PC-3 (cell line): ENCODE measurements around the gene GBP1. TPM values are rescaled to one million over a fixed set of nuclear protein-coding genes. Genes with fewer than 3 reads are reported as not detected.

Experiments
- ATAC-seq: fragments of 200-7000 bp; cut with Tn5 transposase; 2 replicates; pipeline ENCODE4 v1.9.1; 2020; ENCODE audit warnings: mild to moderate bottlenecking, moderate library complexity
- BruUV-seq: library from RNA; stranded (reverse); fragments of 400-500 nt; replicated peaks from 2 replicates; lab custom pipeline; 2021; lab: Mats Ljungman, UMichigan
- CTCF ChIA-PET: fragments of 300-600 bp; sonication (Branson Sonifier 250); formaldehyde crosslinking; loops from one replicate; lab custom pipeline; 2022; ENCODE audit warnings: antibody characterized with exemption; lab: Charles Lee
- POLR2A ChIA-PET: fragments of 300-600 bp; sonication (Branson Sonifier 250); formaldehyde crosslinking; loops from one replicate; lab custom pipeline; 2022; ENCODE audit warnings: antibody characterized with exemption; ENCODE audit not compliant: unreplicated experiment; lab: Charles Lee
- DNase-seq: peaks from one replicate; pipeline ENCODE4 v3.0.0-alpha.2; 2015
- H2AFZ ChIP-seq: fragments of 300-600 bp; sonication (generic); 2 replicates; pipeline ENCODE4 v1.6.0; 2016; ENCODE audit warnings: antibody characterized with exemption, low read length
- H3F3A ChIP-seq: fragments of 300-600 bp; sonication (generic); one replicate; pipeline ENCODE4 v1.6.0; 2017; ENCODE audit warnings: antibody characterized with exemption, low read length, control low read depth, mild to moderate bottlenecking; ENCODE audit not compliant: unreplicated experiment
- H3K27ac ChIP-seq: fragments of 300-600 bp; sonication (generic); 2 replicates; pipeline ENCODE4 v1.5.1; 2016; ENCODE audit warnings: mild to moderate bottlenecking, low read length
- H3K27me3 ChIP-seq: fragments of 300-600 bp; sonication (generic); 2 replicates; pipeline ENCODE4 v1.6.1; 2016; ENCODE audit warnings: low read length, mixed read lengths
- H3K36me3 ChIP-seq: fragments of 300-600 bp; sonication (generic); 2 replicates; pipeline ENCODE4 v1.6.1; 2016; ENCODE audit warnings: low read depth, mixed run types, low read length, mixed read lengths
- H3K4me1 ChIP-seq: fragments of 300-600 bp; sonication (generic); 2 replicates; pipeline ENCODE4 v1.5.1; 2016; ENCODE audit warnings: low read length; ENCODE audit not compliant: insufficient read depth
- H3K4me2 ChIP-seq: fragments of 300-600 bp; sonication (generic); 2 replicates; pipeline ENCODE4 v1.6.0; 2016; ENCODE audit warnings: low read length
- H3K4me3 ChIP-seq: fragments of 300-600 bp; sonication (generic); 2 replicates; pipeline ENCODE4 v1.5.1; 2016; ENCODE audit warnings: mild to moderate bottlenecking, low read length, mixed read lengths
- H3K79me2 ChIP-seq: fragments of 300-600 bp; sonication (generic); 2 replicates; pipeline ENCODE4 v1.6.1; 2017; ENCODE audit warnings: low read length, mixed read lengths
- H3K9ac ChIP-seq: fragments of 300-600 bp; sonication (generic); 2 replicates; pipeline ENCODE4 v1.6.0; 2016; ENCODE audit warnings: mild to moderate bottlenecking, low read length
- H3K9me2 ChIP-seq: fragments of 300-600 bp; sonication (generic); replicated peaks from 2 replicates; pipeline ENCODE4 v1.6.1; 2016; ENCODE audit warnings: mixed run types, low read length, mixed read lengths
- H3K9me3 ChIP-seq: fragments of 300-600 bp; sonication (generic); 2 replicates; pipeline ENCODE4 v1.6.1; 2016; ENCODE audit warnings: low read length, mixed read lengths
- H4K20me1 ChIP-seq: fragments of 300-600 bp; sonication (generic); 2 replicates; pipeline ENCODE4 v1.6.1; 2016; ENCODE audit warnings: low read length, mixed read lengths
- EZH2 ChIP-seq: fragments of 300-600 bp; sonication (generic); IDR thresholded peaks from one replicate; pipeline ENCODE4 v1.6.1; 2017; ENCODE audit warnings: antibody characterized with exemption, mild to moderate bottlenecking, low read length; ENCODE audit not compliant: unreplicated experiment
- EZH2phosphoT487 ChIP-seq: fragments of 300-600 bp; sonication (generic); IDR thresholded peaks from 2 replicates; pipeline ENCODE4 v1.6.1; 2018; ENCODE audit warnings: mild to moderate bottlenecking, antibody characterized with exemption, low read length, borderline replicate concordance
- intact Hi-C: fragments of 100-400 bp; cut with micrococcal nuclease; formaldehyde crosslinking; loops from 2 replicates; pipeline ENCODE4 v1.9.0; 2023
- total RNA-seq: library from RNA; depleted of rRNA; stranded (reverse); fragments of >200 nt; gene quantifications from 2 replicates; pipeline ENCODE4 v1.2.3, GENCODE V29; 2014
- TF ChIP-seq, protein P1 (sequence below): fragments of 300-600 bp; sonication (generic); conservative IDR thresholded peaks from 2 replicates; pipeline ENCODE4 v1.5.1; 2017; ENCODE audit warnings: antibody characterized with exemption, low read depth, mild to moderate bottlenecking, low read length

The GBP1 gene
- total RNA-seq, 1 experiment from 2014 or later: 1.0 TPM

DNA sequence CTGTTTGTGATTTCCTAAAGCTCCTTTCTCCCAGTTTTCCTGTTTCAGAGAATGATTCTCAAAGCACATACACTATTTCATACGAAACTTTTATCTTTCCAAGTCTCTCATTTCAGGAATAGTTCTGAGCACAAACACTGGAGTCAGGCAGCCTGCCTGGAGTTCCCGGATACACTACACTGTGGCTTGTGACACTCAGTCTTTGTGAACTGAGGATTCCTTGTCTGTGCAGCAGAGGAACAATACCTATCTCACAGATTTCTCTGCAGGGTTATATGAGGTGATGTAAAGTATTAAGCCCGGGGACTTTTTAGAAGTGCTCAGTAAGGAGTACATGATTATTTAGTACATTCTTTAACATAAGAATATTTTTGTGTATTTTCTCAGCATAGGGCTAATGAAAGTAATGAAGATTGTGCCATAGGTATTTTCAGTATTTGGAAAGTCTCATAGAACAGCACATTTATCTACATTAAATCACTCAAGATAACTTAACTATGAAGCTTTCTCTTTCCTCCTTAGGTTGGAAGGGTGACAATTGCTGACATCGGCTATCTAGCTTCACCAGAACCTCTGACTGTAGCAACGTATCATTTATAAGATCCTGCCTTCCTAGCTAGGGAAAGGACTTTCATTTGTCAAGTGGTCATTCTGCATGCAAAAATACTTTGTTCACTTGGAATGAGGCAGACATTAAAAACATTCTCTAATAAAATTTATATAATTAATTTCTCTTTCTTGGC lies 48.0 kb upstream of the GBP1 start:
- no TSS peak for BruUV-seq
- Histone ChIP-seq H2AFZ (no peak overlapping the region), H3F3A (no peaks in the 10 kb centered on the region), H3K4me2 (no peak overlapping the region), H3K9me3 (no peaks in the 10 kb centered on the region), H3K9ac (no peak overlapping the region), H4K20me1 (no peaks in the 10 kb centered on the region), H3K27ac (no peak overlapping the region), H3K4me3 (no peak overlapping the region), H3K36me3 (no peaks in the 10 kb centered on the region), H3K27me3 (no peaks in the 10 kb centered on the region), H3K4me1 (peaks cover 5% of the 10 kb centered on the region; the same call in 1 of the 2 replicates), H3K79me2 (no peaks in the 10 kb centered on the region), H3K9me2 (no peaks in the 10 kb centered on the region)
- ChIA-PET CTCF (no interaction called here), POLR2A (no interaction called here)
- intact Hi-C loops: no loop called here
- TF ChIP-seq EZH2phosphoT487: no peak
- TF ChIP-seq EZH2: no peak
- TF ChIP-seq, protein P1, sequence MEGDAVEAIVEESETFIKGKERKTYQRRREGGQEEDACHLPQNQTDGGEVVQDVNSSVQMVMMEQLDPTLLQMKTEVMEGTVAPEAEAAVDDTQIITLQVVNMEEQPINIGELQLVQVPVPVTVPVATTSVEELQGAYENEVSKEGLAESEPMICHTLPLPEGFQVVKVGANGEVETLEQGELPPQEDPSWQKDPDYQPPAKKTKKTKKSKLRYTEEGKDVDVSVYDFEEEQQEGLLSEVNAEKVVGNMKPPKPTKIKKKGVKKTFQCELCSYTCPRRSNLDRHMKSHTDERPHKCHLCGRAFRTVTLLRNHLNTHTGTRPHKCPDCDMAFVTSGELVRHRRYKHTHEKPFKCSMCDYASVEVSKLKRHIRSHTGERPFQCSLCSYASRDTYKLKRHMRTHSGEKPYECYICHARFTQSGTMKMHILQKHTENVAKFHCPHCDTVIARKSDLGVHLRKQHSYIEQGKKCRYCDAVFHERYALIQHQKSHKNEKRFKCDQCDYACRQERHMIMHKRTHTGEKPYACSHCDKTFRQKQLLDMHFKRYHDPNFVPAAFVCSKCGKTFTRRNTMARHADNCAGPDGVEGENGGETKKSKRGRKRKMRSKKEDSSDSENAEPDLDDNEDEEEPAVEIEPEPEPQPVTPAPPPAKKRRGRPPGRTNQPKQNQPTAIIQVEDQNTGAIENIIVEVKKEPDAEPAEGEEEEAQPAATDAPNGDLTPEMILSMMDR: no peak
- no peak for ATAC-seq
- DNase-seq: no peak

GRCh38 chr1:89104687-89105086 lies 39.7 kb upstream of the GBP1 start:
- no peak overlapping the region for H3K4me2 ChIP-seq
- intact Hi-C loops: no loop called here
- H3K27me3 ChIP-seq: no peaks in the 10 kb centered on the region
- no peak overlapping the region for H3K9ac ChIP-seq
- TF ChIP-seq EZH2phosphoT487 (no peak), EZH2 (no peak)
- TF ChIP-seq, protein P1: no peak
- no peaks in the 10 kb centered on the region for H3K9me2 ChIP-seq
- H3K27ac ChIP-seq: no peak overlapping the region
- ChIA-PET CTCF (no interaction called here), POLR2A (no interaction called here)
- no peaks in the 10 kb centered on the region for H3K4me1 ChIP-seq
- H4K20me1 ChIP-seq: no peaks in the 10 kb centered on the region
- DNase-seq (no peak), ATAC-seq (no peak)
- H2AFZ ChIP-seq: no peak overlapping the region
- no peaks in the 10 kb centered on the region for H3K36me3 ChIP-seq
- no peaks in the 10 kb centered on the region for H3K9me3 ChIP-seq
- H3F3A ChIP-seq: no peaks in the 10 kb centered on the region
- H3K4me3 ChIP-seq: no peak overlapping the region
- no peaks in the 10 kb centered on the region for H3K79me2 ChIP-seq
- no TSS peak for BruUV-seq

DNA sequence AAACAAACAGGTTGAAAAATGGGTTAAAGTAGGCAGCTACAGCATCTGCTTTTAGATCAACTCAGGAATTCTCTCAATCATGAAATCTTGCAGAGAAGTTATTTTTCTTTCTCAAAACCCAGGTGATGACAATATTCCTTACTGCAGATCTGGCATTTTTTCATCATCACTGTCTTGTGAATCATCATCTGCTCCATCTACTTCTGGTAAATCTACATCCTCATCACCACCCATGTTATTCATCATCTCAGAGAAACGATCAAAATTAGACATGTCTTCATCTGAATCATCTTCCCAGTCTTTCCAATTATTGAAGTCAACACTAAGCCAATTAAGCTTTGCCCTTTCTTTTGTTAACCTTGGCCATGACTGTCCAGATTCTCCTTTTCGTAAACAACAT lies 39.1 kb upstream of the GBP1 start:
- Histone ChIP-seq H4K20me1 (no peaks in the 10 kb centered on the region), H3K79me2 (no peaks in the 10 kb centered on the region), H3K4me2 (no peak overlapping the region), H3K9me3 (no peaks in the 10 kb centered on the region), H2AFZ (no peak overlapping the region), H3K4me3 (no peak overlapping the region), H3K9ac (no peak overlapping the region), H3K27me3 (no peaks in the 10 kb centered on the region), H3K27ac (no peak overlapping the region), H3K36me3 (no peaks in the 10 kb centered on the region), H3F3A (no peaks in the 10 kb centered on the region), H3K9me2 (no peaks in the 10 kb centered on the region), H3K4me1 (no peaks in the 10 kb centered on the region)
- ChIA-PET CTCF (no interaction called here), POLR2A (no interaction called here)
- intact Hi-C loops: no loop called here
- DNase-seq (no peak), ATAC-seq (no peak)
- no TSS peak for BruUV-seq
- TF ChIP-seq EZH2: no peak
- TF ChIP-seq EZH2phosphoT487: no peak
- TF ChIP-seq, protein P1: no peak
